ENCODE results near the gene SNUPN.

- TF ChIP-seq FOXK2 (IDR thresholded peaks at IDR 0.05): no peak
- no peak for TF ChIP-seq FOXM1 (IDR thresholded peaks at IDR 0.05; ENCODE audit: borderline replicate concordance)
- TF ChIP-seq L3MBTL2 (conservative IDR thresholded peaks at IDR 0.05): no peak
- no peak for TF ChIP-seq PKNOX1 (IDR thresholded peaks at IDR 0.05)
- TF ChIP-seq SUZ12 (IDR thresholded peaks at IDR 0.05): no peak
Measured at GRCh38 chr15:75637245-75638009, 11.9 kb upstream of the SNUPN start.
